Measurements from ENCODE around the gene GCM1. TPM values are rescaled to one million over a fixed set of nuclear protein-coding genes. Genes with fewer than 3 reads are reported as not detected.

GCM1 gene
- total RNA-seq, 4 donors from 2014 or later, result not detected

GRCh38 chr6:53180678-53181077 lies 32.0 kb upstream of the GCM1 start:
- no peak overlapping the region for H3K4me3 ChIP-seq
- DNase-seq, result no peak
- no peaks in the 10 kb centered on the region for H3K4me1 ChIP-seq
- no peaks in the 10 kb centered on the region for H3K27me3 ChIP-seq
- H3K9me3 ChIP-seq, result no peaks in the 10 kb centered on the region
- TF ChIP-seq, protein P1, sequence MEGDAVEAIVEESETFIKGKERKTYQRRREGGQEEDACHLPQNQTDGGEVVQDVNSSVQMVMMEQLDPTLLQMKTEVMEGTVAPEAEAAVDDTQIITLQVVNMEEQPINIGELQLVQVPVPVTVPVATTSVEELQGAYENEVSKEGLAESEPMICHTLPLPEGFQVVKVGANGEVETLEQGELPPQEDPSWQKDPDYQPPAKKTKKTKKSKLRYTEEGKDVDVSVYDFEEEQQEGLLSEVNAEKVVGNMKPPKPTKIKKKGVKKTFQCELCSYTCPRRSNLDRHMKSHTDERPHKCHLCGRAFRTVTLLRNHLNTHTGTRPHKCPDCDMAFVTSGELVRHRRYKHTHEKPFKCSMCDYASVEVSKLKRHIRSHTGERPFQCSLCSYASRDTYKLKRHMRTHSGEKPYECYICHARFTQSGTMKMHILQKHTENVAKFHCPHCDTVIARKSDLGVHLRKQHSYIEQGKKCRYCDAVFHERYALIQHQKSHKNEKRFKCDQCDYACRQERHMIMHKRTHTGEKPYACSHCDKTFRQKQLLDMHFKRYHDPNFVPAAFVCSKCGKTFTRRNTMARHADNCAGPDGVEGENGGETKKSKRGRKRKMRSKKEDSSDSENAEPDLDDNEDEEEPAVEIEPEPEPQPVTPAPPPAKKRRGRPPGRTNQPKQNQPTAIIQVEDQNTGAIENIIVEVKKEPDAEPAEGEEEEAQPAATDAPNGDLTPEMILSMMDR (IDR thresholded peaks at IDR 0.05), result no peak
- TF ChIP-seq POLR2A (IDR thresholded peaks at IDR 0.05), result no peak
- no peaks in the 10 kb centered on the region for H3K36me3 ChIP-seq
- H3K27ac ChIP-seq, result no peak overlapping the region
- intact Hi-C loops (cut with DNase I; ENCODE audit: low total_unique reads), result no loop called here

GRCh38 chr6:53179961-53180651 lies 31.5 kb upstream of the GCM1 start:
- intact Hi-C loops (cut with DNase I; ENCODE audit: low total_unique reads), result no loop called here
- no peaks in the 10 kb centered on the region for H3K9me3 ChIP-seq
- no peak overlapping the region for H3K27ac ChIP-seq
- H3K4me3 ChIP-seq, result no peak overlapping the region
- H3K36me3 ChIP-seq, result no peaks in the 10 kb centered on the region
- no peaks in the 10 kb centered on the region for H3K4me1 ChIP-seq
- TF ChIP-seq POLR2A (IDR thresholded peaks at IDR 0.05), result no peak
- TF ChIP-seq, protein P1 (IDR thresholded peaks at IDR 0.05), result no peak
- H3K27me3 ChIP-seq, result no peaks in the 10 kb centered on the region
- DNase-seq, result peak in 1 of 2 donors; percentile 22

GRCh38 chr6:53178837-53179432 lies 30.3 kb upstream of the GCM1 start:
- H3K27ac ChIP-seq, result no peak overlapping the region
- no peak overlapping the region for H3K4me3 ChIP-seq
- H3K9me3 ChIP-seq, result no peaks in the 10 kb centered on the region
- DNase-seq, result no peak
- no peaks in the 10 kb centered on the region for H3K36me3 ChIP-seq
- intact Hi-C loops (cut with DNase I; ENCODE audit: low total_unique reads), result no loop called here
- TF ChIP-seq, protein P1 (IDR thresholded peaks at IDR 0.05), result no peak
- TF ChIP-seq POLR2A (IDR thresholded peaks at IDR 0.05), result no peak
- no peaks in the 10 kb centered on the region for H3K4me1 ChIP-seq
- no peaks in the 10 kb centered on the region for H3K27me3 ChIP-seq

- no peaks in the 10 kb centered on the region for H3K36me3 ChIP-seq
- no peak overlapping the region for H3K4me3 ChIP-seq
- intact Hi-C loops (cut with DNase I; ENCODE audit: low total_unique reads), result no loop called here
- no peaks in the 10 kb centered on the region for H3K4me1 ChIP-seq
- H3K27ac ChIP-seq, result no peak overlapping the region
- H3K9me3 ChIP-seq, result no peaks in the 10 kb centered on the region
- no peaks in the 10 kb centered on the region for H3K27me3 ChIP-seq
- DNase-seq, result no peak
- TF ChIP-seq, protein P1 (IDR thresholded peaks at IDR 0.05), result no peak
- no peak for TF ChIP-seq POLR2A (IDR thresholded peaks at IDR 0.05)
Measured at GRCh38 chr6:53175027-53175426, 26.4 kb upstream of the GCM1 start.

- no peak for TF ChIP-seq POLR2A (IDR thresholded peaks at IDR 0.05)
- TF ChIP-seq, protein P1 (IDR thresholded peaks at IDR 0.05), result no peak
- intact Hi-C loops (cut with DNase I; ENCODE audit: low total_unique reads), result loop anchor here (5.0 kb wide), 1 partner anchor 310 kb away; no protein-coding TSS in a partner anchor
- Histone ChIP-seq H3K36me3 (no peaks in the 10 kb centered on the region), H3K9me3 (no peaks in the 10 kb centered on the region), H3K4me3 (no peak overlapping the region), H3K27me3 (no peaks in the 10 kb centered on the region), H3K27ac (no peak overlapping the region), H3K4me1 (no peaks in the 10 kb centered on the region)
- DNase-seq, result no peak
Measured at GRCh38 chr6:53172468-53172803, 23.8 kb upstream of the GCM1 start.

Data from uterus (tissue), 4 donors.